Gastrocnemius medialis (tissue), 4 donors: ENCODE measurements around the gene YJU2.

Source experiments
- CTCF ChIP-seq, 5 experiments: fragments of 450-650 bp in 3 of 5; fragments of 200-600 bp in 2 of 5; sonication (generic) in 2 of 5; IDR thresholded peaks in 4 of 5; conservative IDR thresholded peaks in 1 of 5; 1 replicate in 4 of 5; 2 replicates in 1 of 5; pipeline ENCODE4 v1.5.1; 2016 to 2019; ENCODE audit warnings: antibody characterized with exemption in 5 of 5, mild to moderate bottlenecking in 3 of 5, moderate library complexity in 3 of 5
- POLR2A ChIP-seq, 2 donors: fragments of 450-650 bp; IDR thresholded peaks; one replicate each; pipeline ENCODE4 v1.6.1; 2017; ENCODE audit warnings: antibody characterized with exemption in 2 of 2, mild to moderate bottlenecking in 2 of 2, moderate library complexity in 2 of 2

- no peak for TF ChIP-seq CTCF (IDR thresholded peaks at IDR 0.05 in 4 of 5, conservative IDR thresholded peaks at IDR 0.05 in 1 of 5)
- TF ChIP-seq POLR2A (IDR thresholded peaks at IDR 0.05) = no peak
These were observed 9.7 kb downstream of the YJU2 start for GRCh38 chr19:4256563-4256962.
